ENCODE data around the gene HID1.

DNA sequence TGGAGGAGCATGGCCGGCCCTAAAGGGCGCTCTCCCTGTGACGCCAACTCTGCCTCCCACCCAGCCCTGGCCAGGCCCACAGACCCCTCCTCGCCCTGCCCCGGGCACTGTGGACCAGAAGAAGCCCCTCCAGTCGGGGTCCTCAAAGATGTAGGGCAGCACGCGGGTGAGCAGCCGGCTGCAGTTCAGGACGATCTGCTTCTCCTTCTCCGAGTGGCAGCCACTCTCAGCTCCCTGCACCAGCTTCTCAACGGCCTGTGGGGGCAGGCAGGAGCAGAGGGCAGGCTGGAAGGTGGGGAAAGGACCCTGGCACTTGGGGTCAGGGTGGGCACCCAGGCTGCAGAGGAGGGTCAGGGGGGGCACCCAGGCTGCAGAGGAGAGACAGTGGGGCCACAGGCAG, 8.9 kb downstream of the HID1 start:
- TF ChIP-seq, protein P1, sequence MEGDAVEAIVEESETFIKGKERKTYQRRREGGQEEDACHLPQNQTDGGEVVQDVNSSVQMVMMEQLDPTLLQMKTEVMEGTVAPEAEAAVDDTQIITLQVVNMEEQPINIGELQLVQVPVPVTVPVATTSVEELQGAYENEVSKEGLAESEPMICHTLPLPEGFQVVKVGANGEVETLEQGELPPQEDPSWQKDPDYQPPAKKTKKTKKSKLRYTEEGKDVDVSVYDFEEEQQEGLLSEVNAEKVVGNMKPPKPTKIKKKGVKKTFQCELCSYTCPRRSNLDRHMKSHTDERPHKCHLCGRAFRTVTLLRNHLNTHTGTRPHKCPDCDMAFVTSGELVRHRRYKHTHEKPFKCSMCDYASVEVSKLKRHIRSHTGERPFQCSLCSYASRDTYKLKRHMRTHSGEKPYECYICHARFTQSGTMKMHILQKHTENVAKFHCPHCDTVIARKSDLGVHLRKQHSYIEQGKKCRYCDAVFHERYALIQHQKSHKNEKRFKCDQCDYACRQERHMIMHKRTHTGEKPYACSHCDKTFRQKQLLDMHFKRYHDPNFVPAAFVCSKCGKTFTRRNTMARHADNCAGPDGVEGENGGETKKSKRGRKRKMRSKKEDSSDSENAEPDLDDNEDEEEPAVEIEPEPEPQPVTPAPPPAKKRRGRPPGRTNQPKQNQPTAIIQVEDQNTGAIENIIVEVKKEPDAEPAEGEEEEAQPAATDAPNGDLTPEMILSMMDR (conservative IDR thresholded peaks at IDR 0.05; ENCODE audit: low read depth in 2 of 2) = peak; percentile 35 to 48
- TF ChIP-seq POLR2AphosphoS5 (IDR thresholded peaks at IDR 0.05; ENCODE audit: low read depth) (no peak), CREB1 (CRISPR knock-in tag; IDR thresholded peaks at IDR 0.05; ENCODE audit: low read depth) (no peak), EZH2 (IDR thresholded peaks at IDR 0.05; ENCODE audit: low read depth, unreplicated experiment) (no peak), EZH2phosphoT487 (IDR thresholded peaks at IDR 0.05; ENCODE audit: unreplicated experiment) (no peak), STAT1 (IDR thresholded peaks at IDR 0.05; ENCODE audit: unreplicated experiment) (no peak), ZNF331 (CRISPR knock-in tag; IDR thresholded peaks at IDR 0.05; ENCODE audit: low read depth) (no peak)
- TF ChIP-seq, protein P2, sequence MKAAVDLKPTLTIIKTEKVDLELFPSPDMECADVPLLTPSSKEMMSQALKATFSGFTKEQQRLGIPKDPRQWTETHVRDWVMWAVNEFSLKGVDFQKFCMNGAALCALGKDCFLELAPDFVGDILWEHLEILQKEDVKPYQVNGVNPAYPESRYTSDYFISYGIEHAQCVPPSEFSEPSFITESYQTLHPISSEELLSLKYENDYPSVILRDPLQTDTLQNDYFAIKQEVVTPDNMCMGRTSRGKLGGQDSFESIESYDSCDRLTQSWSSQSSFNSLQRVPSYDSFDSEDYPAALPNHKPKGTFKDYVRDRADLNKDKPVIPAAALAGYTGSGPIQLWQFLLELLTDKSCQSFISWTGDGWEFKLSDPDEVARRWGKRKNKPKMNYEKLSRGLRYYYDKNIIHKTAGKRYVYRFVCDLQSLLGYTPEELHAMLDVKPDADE (IDR thresholded peaks at IDR 0.05) = no peak
- TF ChIP-seq, protein P3, sequence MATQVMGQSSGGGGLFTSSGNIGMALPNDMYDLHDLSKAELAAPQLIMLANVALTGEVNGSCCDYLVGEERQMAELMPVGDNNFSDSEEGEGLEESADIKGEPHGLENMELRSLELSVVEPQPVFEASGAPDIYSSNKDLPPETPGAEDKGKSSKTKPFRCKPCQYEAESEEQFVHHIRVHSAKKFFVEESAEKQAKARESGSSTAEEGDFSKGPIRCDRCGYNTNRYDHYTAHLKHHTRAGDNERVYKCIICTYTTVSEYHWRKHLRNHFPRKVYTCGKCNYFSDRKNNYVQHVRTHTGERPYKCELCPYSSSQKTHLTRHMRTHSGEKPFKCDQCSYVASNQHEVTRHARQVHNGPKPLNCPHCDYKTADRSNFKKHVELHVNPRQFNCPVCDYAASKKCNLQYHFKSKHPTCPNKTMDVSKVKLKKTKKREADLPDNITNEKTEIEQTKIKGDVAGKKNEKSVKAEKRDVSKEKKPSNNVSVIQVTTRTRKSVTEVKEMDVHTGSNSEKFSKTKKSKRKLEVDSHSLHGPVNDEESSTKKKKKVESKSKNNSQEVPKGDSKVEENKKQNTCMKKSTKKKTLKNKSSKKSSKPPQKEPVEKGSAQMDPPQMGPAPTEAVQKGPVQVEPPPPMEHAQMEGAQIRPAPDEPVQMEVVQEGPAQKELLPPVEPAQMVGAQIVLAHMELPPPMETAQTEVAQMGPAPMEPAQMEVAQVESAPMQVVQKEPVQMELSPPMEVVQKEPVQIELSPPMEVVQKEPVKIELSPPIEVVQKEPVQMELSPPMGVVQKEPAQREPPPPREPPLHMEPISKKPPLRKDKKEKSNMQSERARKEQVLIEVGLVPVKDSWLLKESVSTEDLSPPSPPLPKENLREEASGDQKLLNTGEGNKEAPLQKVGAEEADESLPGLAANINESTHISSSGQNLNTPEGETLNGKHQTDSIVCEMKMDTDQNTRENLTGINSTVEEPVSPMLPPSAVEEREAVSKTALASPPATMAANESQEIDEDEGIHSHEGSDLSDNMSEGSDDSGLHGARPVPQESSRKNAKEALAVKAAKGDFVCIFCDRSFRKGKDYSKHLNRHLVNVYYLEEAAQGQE (IDR thresholded peaks at IDR 0.05; ENCODE audit: unreplicated experiment) = no peak

All from GM23338 (cell line).